AG04450 (cell line): ENCODE data around the gene MTMR3. TPM values are rescaled to one million over a fixed set of nuclear protein-coding genes. Genes with fewer than 3 reads are reported as not detected.

Experiments
- CTCF ChIA-PET: fragments of 300-600, 350-600 bp; formaldehyde crosslinking; extraction: SDS; loops from one replicate; lab custom pipeline; 2022; ENCODE audit warnings: antibody characterized with exemption, inconsistent platforms; lab: Charles Lee
- POLR2A ChIA-PET: fragments of 350-600 bp; formaldehyde crosslinking; extraction: SDS; loops from one replicate; lab custom pipeline; 2021; ENCODE audit warnings: antibody characterized with exemption, inconsistent platforms; lab: Yijun Ruan, JAX
- DNase-seq: peaks from one replicate; pipeline ENCODE4 v3.0.0-alpha.2; 2011; ENCODE audit warnings: low read depth, low spot score
- H3K27ac ChIP-seq: one replicate; pipeline ENCODE4 v1.5.1; 2012; ENCODE audit warnings: low read depth, low read length, control low read depth
- H3K27me3 ChIP-seq: one replicate; pipeline ENCODE4 v1.6.0; 2012; ENCODE audit warnings: low read length; ENCODE audit not compliant: control insufficient read depth, insufficient read depth
- H3K4me3 ChIP-seq: 2 replicates; pipeline ENCODE4 v1.5.1; 2011; ENCODE audit warnings: mild to moderate bottlenecking, low read depth, low read length, control low read depth
- H3K9me3 ChIP-seq: 2 replicates; pipeline ENCODE4 v1.5.1; 2012; ENCODE audit warnings: low read length; ENCODE audit not compliant: control insufficient read depth, insufficient read depth
- polyA plus RNA-seq: library from polyadenylated mRNA; depleted of rRNA; stranded (reverse); fragments of >200 nt; gene quantifications from 2 replicates; pipeline ENCODE4 v1.2.3, GENCODE V29; 2011
- TF ChIP-seq, protein P1 (sequence below): IDR thresholded peaks from 2 replicates; pipeline ENCODE4 v1.5.1; 2011; ENCODE audit warnings: low read depth, low read length, control low read depth, inconsistent platforms

Gene MTMR3
- polyA plus RNA-seq, 1 experiment = 27.8 TPM

DNA sequence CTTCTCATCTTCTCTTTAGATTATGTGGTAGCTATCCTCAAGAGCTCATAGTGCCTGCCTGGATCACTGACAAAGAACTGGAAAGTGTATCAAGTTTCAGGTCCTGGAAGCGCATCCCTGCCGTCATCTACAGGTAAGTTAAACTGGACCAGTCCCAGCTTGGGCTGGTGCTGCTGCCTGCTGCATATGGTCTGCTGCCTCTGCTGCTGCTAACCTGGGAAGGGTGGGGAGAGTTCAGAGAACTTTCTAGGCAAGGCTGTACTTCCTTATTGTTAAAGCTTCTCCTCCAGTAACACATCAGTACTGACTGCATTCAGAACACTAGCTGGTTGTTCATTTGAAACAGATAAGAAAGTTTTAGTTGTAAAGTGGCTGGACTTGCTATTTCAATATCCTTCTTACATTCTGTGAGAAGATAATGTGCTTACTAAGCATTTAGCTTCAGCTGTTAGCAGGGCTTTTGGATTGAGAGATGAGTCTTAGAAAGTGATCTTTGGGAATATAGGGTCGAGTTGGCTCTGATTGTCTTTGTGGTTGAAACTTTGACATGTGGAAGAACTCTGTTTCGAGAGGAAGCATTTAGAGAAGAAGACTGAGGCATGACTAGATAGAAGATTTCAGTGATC lies 120.0 kb downstream of the MTMR3 start:
- no peaks in the 10 kb centered on the region for H3K9me3 ChIP-seq
- no peak overlapping the region for H3K4me3 ChIP-seq
- TF ChIP-seq, protein P1, sequence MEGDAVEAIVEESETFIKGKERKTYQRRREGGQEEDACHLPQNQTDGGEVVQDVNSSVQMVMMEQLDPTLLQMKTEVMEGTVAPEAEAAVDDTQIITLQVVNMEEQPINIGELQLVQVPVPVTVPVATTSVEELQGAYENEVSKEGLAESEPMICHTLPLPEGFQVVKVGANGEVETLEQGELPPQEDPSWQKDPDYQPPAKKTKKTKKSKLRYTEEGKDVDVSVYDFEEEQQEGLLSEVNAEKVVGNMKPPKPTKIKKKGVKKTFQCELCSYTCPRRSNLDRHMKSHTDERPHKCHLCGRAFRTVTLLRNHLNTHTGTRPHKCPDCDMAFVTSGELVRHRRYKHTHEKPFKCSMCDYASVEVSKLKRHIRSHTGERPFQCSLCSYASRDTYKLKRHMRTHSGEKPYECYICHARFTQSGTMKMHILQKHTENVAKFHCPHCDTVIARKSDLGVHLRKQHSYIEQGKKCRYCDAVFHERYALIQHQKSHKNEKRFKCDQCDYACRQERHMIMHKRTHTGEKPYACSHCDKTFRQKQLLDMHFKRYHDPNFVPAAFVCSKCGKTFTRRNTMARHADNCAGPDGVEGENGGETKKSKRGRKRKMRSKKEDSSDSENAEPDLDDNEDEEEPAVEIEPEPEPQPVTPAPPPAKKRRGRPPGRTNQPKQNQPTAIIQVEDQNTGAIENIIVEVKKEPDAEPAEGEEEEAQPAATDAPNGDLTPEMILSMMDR = no peak
- ChIA-PET POLR2A (no interaction called here), CTCF (interaction anchor here (1.0 kb wide), 1 partner anchor 230 kb away, joined by 3 read pairs; no protein-coding TSS in a partner anchor)
- DNase-seq = no peak
- H3K27ac ChIP-seq = no peak overlapping the region
- no peaks in the 10 kb centered on the region for H3K27me3 ChIP-seq

DNA sequence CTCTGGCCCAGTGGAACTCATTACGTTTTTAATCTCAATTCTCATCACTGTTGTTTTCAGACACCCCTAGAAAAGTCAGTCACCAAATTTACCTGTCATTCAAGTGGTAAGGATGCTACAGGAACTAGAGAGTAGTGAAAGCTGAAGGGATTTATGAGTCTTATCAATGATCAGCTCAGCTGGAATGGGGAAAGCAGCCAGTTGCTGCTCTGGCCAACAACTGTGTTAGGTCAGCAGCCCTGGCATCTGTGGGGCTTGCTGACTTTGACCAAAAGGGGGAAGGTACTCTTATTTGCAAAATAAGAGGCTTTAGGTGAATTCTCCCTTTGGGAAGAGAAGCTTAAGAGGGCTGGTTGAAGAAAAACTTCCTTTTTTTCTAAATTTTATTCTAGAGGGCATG lies 121.1 kb downstream of the MTMR3 start:
- CTCF ChIA-PET = interaction anchor here (1.2 to 3.1 kb wide), 17 partner anchors 8 to 368 kb away, joined by 3 to 29 read pairs (median 10); no protein-coding TSS in a partner anchor
- no peak overlapping the region for H3K4me3 ChIP-seq
- H3K27ac ChIP-seq = no peak overlapping the region
- TF ChIP-seq, protein P1 = no peak
- POLR2A ChIA-PET = no interaction called here
- no peaks in the 10 kb centered on the region for H3K27me3 ChIP-seq
- no peak for DNase-seq
- no peaks in the 10 kb centered on the region for H3K9me3 ChIP-seq

DNA sequence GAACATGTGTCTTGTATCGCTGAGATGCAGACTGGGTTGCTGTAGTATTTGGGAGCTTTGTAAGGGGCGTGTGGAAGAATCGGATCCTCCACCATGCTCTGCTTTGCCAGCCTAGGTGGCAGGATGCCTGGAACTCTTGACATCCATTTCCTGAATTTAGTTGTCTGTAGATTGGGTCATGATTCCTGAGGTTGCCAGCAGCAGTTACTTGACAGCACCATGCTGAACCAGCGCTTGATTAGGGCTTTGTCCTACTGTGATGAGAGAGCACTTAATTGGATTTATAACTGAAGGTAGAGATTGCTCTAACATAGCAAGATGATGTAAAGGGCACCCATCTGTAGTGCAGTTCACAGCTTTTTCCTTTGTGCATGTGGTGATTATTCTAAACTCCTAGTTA lies 121.7 kb downstream of the MTMR3 start:
- POLR2A ChIA-PET = no interaction called here
- Histone ChIP-seq H3K4me3 (no peak overlapping the region), H3K27ac (no peak overlapping the region), H3K27me3 (no peaks in the 10 kb centered on the region), H3K9me3 (no peaks in the 10 kb centered on the region)
- DNase-seq = no peak
- CTCF ChIA-PET = interaction anchor here (0.6 to 3.1 kb wide), 45 partner anchors 8 to 368 kb away, joined by 3 to 29 read pairs (median 5); partner anchors contain the start of genes ASCC2 and ZMAT5
- TF ChIP-seq, protein P1 = no peak

DNA sequence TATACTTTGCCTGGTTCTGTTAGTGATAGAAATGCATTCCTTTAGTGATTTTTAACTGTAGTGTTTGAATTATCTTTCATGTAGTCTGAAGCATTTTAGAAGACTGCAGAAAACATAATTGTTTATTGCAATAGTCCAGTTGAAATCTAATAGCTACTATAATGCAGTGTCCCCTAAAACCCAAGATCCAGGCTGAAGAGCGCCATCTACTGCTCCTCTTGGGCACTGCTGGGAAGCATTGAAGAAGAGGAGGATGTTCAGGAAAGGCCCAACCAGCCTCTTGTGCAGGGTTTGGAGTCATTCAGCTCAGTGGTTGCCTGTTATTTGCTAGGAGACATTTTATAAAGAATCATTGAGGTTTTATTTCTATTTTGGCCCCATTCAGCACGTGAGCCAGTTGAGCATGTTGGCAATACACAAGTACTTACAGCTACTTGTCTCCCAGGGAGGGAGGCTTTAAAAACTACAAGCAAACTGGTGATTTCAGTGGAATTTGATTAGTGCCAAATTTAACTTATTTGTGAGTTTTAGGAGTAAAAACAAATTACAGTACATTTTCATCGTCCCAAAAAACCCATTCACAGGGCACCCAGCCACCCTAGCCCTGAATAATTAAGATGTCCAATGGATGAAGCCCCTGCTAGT lies 122.4 kb downstream of the MTMR3 start:
- H3K27ac ChIP-seq = no peak overlapping the region
- TF ChIP-seq, protein P1 = peak; percentile 100
- no peak overlapping the region for H3K4me3 ChIP-seq
- POLR2A ChIA-PET = interaction anchor here (0.6 kb wide), 1 partner anchor 107 kb away, joined by 7 read pairs; no protein-coding TSS in a partner anchor
- H3K9me3 ChIP-seq = no peaks in the 10 kb centered on the region
- CTCF ChIA-PET = interaction anchor here (0.6 to 3.1 kb wide), 54 partner anchors 9 to 370 kb away, joined by 3 to 29 read pairs (median 5); partner anchors contain the start of genes ASCC2 and ZMAT5
- H3K27me3 ChIP-seq = no peaks in the 10 kb centered on the region
- no peak for DNase-seq

GRCh38 chr22:30007361-30007760 lies 124.4 kb downstream of the MTMR3 start:
- Histone ChIP-seq H3K27me3 (no peaks in the 10 kb centered on the region), H3K27ac (no peak overlapping the region), H3K9me3 (no peaks in the 10 kb centered on the region), H3K4me3 (no peak overlapping the region)
- POLR2A ChIA-PET = interaction anchor here (0.6 kb wide), 1 partner anchor 628 kb away, joined by 6 read pairs; no protein-coding TSS in a partner anchor
- no peak for DNase-seq
- CTCF ChIA-PET = interaction anchor here (0.6 kb wide), 1 partner anchor 82 kb away, joined by 3 read pairs; no protein-coding TSS in a partner anchor
- TF ChIP-seq, protein P1 = no peak
